ENCODE measurements around the gene NOLC1.
"Not testable (repeated sequence)": the region's sequence is repeated elsewhere in the genome, so short reads cannot be mapped to it uniquely, and the experiment has no call there.

Gene NOLC1

GRCh38 chr10:102188941-102189898, 37.0 kb downstream of the NOLC1 start:
- DNase-seq; in situ Hi-C loops (cut with HindIII; ENCODE audit: low pct_ligation_motif_present, low pct_unique_long_range_greater_than_20kb, low sequenced_read_pairs): not testable (repeated sequence)

DNA sequence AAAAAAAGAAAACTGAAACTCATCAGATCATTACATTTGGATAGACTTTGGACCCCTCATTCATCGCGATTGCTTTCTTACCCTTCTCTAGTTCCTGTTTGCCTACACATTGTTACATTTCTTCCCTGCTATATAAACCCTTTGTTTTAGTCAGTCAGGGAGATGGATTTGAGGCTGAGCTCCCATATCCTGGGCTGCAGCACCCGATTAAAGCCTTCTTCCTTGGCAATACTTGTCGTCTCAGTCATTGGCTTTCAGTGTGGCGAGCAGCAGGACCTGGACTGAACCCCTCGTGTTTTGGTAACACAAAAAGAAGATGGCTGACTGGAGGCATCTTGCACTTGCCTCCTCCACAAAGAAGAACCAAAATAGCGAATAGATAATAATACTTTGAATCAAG, 39.8 kb downstream of the NOLC1 start:
- in situ Hi-C loops (cut with HindIII; ENCODE audit: low pct_ligation_motif_present, low pct_unique_long_range_greater_than_20kb, low sequenced_read_pairs), result no loop called here
- no peak for DNase-seq

- in situ Hi-C loops (cut with HindIII; ENCODE audit: low pct_ligation_motif_present, low pct_unique_long_range_greater_than_20kb, low sequenced_read_pairs), result no loop called here
- DNase-seq, result no peak
These were observed 43.2 kb downstream of the NOLC1 start for GRCh38 chr10:102195296-102195870.

DNA sequence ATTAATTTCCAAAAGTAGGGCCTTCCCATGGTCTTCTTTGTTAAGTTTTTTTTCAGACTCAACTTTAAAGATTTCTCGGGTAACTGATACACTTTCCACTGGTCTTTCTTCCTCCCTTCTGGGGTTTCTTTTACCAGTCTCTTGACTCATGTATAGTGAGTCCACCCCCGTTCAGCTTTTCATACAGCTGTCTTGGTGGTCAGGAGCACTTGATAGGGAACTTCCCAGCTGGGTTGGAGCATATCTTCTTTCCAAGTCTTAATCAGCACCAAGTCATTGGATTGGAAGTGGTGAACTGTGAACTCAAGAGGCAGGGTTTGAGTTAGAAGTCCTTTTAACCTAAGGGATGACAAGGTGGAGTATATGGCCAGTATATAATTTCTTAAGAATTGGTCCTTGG, 44.7 kb downstream of the NOLC1 start:
- in situ Hi-C loops (cut with HindIII; ENCODE audit: low pct_ligation_motif_present, low pct_unique_long_range_greater_than_20kb, low sequenced_read_pairs), result no loop called here
- no peak for DNase-seq

DNA sequence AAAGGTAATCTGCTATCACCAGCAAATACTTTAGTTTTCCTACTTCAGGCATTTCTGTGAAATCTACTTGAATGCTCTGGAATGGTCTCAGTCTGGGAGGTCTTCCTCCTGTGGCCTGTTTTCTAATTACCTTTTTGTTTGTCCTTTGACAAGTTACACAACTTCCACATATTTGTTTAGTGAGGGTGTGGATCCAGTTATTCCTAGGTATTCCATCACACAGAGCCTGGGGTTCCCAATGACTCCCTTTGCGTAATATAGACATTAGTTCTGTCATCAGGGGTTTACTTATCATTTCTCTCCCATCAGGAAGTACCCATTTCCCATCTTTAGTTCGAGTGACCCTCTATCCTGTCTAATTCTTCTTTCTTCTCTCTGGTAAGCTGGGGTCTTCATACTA, 45.8 kb downstream of the NOLC1 start:
- in situ Hi-C loops (cut with HindIII; ENCODE audit: low pct_ligation_motif_present, low pct_unique_long_range_greater_than_20kb, low sequenced_read_pairs), result no loop called here
- DNase-seq, result no peak

GRCh38 chr10:102200751-102201640, 48.8 kb downstream of the NOLC1 start:
- in situ Hi-C loops (cut with HindIII; ENCODE audit: low pct_ligation_motif_present, low pct_unique_long_range_greater_than_20kb, low sequenced_read_pairs), result no loop called here
- DNase-seq, result no peak

DNA sequence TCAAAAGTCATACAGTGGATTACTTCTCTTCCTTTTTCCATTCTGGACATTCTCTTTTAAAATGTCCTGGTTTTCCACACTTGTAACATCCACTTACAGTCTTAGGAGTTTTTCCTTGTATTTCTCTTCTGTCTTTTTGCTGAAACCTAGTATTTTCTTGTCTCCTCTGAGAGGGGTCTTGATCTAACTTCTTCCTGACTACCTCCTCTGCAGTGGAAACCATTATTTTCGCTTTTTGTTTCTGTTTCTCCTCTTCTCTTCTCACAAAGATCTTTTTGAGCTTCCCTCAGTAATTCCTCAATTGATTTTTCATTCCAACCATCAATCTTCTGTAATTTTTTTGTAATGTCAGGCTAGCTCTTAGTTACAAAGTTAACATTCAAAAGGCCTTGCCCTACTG, 50.2 kb downstream of the NOLC1 start:
- no peak for DNase-seq
- in situ Hi-C loops (cut with HindIII; ENCODE audit: low pct_ligation_motif_present, low pct_unique_long_range_greater_than_20kb, low sequenced_read_pairs), result no loop called here

GRCh38 chr10:102208311-102209035, 56.3 kb downstream of the NOLC1 start:
- in situ Hi-C loops (cut with HindIII; ENCODE audit: low pct_ligation_motif_present, low pct_unique_long_range_greater_than_20kb, low sequenced_read_pairs), result no loop called here

GRCh38 chr10:102211615-102212299, 59.6 kb downstream of the NOLC1 start:
- DNase-seq, result no peak
- in situ Hi-C loops (cut with HindIII; ENCODE audit: low pct_ligation_motif_present, low pct_unique_long_range_greater_than_20kb, low sequenced_read_pairs), result no loop called here

More at GRCh38 chr10:102208311-102209035, 56.3 kb downstream of the NOLC1 start:
- no peak for DNase-seq
